8988T (cell line): ENCODE results near the gene DYNLL1.
A peak's percentile ranks its signal among the peaks of the same experiment; 100 is the strongest.
"Not testable (repeated sequence)": the region's sequence is repeated elsewhere in the genome, so short reads cannot be mapped to it uniquely, and the experiment has no call there.

Source experiments
- DNase-seq: peaks from one replicate; pipeline ENCODE4 v3.0.0; 2011

The DYNLL1 gene

DNA sequence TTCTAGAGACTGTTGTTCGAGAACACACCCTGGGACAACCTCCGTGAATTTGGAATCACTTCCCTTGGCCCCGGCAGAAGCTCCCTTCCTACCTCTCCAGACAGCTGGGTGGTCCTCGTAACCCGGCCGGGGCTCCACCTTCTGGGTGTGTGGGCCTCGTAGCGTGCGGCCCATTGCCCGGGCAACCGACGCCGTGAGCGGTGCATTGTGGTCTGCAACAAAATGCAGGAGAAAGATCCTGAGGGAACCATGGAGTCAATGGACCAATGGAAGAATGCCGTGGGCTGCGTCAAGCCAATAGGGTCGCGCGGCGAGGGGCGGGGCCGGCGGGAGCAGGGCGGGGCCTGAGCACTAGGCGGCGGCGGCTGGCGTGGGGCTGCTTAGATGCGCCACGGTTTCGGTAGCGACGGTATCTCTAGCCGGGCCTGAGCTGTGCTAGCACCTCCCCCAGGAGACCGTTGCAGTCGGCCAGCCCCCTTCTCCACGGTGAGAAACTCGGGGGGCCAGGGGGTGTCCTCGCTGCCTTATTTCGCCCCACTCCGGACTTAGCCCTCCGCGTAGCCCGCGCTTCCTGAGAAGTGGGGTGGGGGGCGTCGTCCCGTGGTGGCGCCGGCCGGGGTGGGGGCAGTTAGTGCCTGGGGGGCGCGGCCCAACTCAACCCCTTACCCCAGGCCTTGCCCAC, at the start of gene DYNLL1:
DYNLL1 (plus strand) TSS at position 383 of the 682 bp plus-strand sequence. CDS start 309 bp downstream, outside the sequence.
- peak; percentile 84 for DNase-seq

DNA sequence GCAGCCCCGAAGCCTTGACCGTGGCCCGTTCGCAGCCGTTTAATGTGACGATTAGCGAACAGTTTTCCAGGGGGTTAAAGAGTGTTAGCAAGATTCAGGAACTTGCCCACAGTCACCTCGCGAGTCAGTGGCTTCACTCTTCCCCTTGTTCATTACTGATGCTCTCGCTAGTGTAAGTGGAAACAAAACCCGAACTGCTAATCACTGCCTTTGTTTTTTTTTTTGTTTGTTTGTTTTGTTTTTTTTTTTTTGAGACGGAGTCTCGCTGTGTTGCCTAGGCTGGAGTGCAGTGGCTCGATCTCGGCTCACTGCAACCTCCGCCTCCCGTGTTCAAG, 49.1 kb upstream of the DYNLL1 start:
- DNase-seq: not testable (repeated sequence)

DNA sequence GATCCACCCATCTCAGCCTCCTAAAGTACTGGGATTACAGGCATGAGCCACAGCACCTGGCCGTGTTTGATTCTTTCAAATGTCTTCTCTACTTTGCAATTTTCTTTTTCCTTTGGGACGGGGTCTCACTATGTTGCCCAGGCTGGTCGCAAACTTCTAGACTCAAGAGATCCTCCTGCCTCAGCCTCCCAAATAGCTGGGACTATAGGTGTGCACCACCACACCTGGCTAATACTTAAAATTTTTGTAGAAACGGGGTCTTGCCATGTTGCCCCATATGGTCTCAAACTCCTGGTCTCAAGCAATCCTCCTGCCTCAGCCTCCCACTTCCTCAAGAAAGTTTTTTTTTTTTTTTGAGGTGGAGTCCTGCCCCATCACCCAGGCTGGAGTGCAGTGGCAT, 47.9 kb upstream of the DYNLL1 start:
- no peak for DNase-seq

DNA sequence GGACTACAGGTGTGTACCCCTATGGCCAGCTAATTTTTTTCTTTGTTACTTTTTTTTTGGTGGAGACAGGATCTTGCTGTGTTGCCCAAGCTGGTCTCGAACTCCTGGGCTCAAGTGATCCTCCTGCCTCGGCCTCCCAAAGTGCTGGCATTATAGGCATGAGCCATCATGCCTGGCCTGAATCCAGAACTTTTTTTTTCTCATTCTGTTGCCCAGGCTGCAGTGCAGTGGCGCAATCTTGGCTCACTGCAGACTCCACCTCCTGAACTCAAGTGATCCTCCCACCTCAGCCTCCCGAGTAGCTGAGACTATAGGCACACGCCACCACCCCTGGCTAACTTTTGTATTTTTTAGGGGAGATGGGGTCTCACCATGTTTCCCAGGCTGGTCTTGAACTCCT, 43.4 kb upstream of the DYNLL1 start:
- not testable (repeated sequence) for DNase-seq

DNA sequence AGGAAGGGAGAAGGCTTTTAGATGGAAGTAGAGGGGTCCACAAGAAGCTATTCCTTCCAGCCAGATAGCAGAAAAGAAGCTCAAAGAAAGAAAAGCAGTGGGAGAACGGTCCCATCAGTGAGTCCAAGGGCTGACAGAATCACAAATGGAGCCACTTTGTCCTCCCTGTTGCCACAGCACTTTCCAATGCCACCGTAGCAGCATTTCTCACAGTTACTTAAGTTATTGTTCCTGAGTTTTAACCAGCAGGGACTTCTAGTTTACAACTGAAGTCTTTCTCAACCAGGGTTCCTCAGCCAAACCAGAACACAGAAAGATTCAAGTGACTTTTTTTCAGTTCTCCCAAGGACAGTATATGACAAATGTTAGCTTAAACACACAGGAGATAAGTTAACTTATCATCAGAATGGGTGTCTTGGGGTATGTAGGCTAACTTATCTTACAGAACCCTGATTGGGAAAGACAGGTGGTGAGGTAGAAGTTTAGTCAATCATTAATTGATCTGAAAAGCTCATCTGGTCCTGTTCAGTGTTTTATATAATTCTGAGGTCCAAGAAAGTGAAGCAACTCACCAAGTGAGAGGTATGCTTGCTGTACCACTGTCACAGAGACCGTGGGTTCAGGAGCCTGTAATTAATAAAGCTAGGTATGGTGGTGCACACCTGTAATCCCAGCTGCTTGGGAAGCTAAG, 42.7 kb upstream of the DYNLL1 start:
- DNase-seq: no peak

DNA sequence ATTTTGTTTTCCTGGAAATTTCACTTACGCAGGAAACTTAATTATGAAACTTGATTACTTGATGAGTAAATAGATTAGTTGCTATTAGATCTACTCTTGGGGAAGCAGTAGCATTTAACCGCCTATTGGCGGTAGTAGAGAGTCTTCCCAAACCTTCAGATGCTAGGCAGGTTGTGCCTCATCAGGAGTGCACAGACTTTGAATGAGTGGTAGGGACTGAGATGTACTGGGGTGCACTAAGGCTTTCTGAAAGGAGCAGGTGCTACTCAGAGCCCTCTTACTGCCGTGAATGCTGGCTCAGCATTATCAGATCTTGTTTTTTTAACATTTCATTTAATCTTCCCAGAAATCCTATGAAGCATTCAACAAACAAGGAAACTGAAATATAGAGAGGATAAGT, 41.9 kb upstream of the DYNLL1 start:
- no peak for DNase-seq

DNA sequence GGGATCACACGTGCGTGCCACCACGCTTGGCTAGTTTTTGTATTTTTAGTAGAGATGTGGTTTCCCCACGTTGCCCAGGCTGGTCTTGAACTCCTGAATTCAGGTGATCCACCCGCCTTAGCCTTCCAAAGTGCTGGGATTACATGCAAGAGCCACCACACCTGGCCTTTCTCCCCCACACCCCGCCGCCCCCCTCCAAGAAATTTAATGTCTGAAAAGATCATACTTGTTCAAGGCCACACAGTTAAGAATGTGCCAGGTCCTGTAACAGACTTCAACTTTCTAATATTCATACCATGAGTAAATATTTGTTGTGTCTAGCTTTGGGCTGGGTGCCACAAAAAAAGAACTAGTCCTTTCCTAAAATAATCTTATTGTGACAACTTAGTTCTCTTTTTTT, 40.6 kb upstream of the DYNLL1 start:
- DNase-seq: no peak

DNA sequence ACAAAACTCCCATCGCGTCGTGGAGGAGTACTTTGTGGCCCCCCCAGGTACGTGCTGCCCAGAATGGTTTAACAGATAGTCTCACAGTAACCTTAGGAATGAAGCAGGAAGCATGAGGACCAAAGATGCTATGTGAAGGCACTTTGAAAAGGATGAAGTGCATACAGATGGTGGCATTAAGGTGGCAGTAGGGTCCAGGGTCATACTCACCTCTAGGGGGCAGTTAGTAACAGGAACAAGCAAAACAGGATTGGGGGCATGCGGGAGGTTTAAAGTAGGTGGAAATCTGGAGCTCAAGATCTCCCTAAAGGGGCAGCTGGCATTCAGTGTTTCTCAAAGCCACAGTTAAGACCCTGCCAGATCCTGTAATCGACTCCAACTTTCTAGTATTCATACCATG, 38.8 kb upstream of the DYNLL1 start:
- DNase-seq: no peak

DNA sequence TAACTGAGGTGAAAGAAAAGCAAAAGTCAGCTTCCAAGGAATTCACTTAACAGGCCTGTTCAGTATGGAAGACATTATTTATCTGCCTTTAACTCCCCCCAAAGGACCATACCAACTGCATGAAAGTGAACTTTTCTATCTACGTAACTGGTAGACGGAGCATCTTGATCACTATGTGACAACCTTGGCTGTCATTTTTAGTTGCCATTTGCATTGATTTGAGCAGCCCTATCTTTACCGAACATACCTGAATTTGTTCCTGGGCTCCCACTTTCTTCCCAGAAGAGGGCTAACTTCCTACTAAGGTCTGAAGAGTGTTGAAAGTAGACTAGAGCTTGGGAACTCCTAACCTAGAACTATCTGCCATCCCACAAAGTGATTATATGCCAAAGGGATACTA, 35.8 kb upstream of the DYNLL1 start:
- DNase-seq: no peak

DNA sequence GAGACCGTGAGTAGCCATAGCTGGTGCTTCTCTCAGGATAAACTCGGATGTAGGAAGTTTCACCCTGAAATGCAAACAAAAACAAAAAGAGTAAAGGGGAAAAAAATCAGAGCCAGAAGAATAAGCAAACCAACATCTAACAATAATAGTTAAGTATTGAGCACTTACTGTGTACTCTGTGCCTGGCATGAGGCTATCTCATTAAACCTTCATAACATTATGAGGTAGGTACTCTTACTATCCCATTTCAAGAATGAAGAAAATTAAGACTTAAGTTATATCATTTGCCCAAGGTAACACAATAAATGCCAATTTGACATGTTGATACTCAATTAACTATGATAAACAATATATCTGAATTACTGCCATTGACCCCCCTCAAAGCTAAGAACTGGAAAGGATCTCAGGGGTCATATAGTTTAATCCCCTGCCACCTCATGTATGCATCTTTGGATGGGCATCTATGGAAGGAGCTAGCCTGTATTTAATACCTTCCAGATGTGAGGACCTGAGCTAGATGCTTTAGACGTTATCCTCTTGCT, 33.7 kb upstream of the DYNLL1 start:
- no peak for DNase-seq

DNA sequence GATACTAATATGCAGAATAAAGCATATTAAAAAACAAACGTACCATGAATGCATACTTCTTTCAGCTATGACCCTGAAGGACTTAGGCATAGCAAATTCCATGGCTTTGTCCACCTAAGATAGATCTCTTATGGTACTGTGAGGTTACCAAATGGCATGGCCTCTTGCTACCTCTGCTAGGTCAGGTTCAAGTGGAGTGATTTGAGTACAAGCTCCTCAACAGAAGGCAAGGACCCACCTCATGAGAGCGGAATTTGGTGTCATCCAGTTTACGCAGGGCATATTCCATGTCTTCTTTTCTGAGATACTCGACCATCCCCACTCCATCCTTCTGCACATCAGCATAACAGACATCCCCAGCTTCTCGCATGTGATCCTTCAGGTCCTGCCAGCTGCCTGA, 32.2 kb upstream of the DYNLL1 start:
- DNase-seq: no peak

DNA sequence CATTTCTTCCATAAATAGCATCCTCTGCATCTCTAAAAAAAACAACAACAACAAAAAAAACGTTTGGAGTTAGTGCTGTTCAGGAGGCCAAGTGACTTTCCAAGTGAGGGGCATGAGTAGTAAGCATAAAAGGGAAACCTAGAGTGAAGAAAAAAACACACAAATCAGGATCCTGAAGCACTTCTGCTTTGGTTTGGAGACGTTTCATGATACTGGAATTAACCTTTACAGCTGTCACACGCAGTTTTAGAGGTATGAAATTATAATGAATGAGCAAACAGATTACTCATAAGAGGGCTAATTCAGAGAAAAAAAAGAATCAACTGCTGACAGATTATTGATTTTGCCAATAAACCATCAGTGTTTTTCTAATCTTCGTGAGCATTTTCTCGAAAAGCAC, 30.2 kb upstream of the DYNLL1 start:
- no peak for DNase-seq

DNA sequence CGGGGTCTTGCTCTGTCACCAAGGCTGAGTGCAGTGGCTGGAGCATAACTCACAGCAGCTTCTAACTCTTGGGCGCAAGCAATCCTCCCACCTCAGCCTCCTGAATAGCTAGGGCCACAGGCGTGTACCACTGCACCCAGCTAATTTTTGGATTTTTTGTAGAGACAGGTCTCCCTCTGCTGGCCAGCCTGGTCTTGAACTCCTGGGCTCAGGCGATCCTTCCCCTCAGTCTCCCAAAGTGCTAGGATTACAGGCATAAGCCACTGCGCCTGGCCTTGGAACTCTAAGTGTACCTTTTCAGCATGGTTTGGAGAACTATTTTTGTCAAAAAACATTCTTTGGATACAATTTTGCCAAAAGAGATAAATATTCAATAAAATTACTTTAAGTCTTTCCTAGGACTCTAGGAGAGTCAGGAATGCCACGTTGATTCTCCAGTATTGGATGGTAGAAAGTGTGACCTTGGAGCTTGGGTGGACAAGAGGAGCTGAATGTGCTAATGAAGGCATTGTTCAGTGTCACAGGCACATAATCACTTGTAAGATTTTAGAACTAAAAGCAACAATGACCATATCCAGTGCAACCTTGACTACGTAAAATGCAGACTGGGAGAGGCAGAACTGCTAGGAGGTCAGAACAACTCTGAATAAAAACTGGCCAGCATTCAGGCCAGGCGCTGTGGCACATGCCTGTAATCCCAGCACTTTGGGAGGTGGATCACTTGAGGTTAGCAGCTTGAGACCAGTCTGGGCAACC, 29.2 kb upstream of the DYNLL1 start:
- no peak for DNase-seq

DNA sequence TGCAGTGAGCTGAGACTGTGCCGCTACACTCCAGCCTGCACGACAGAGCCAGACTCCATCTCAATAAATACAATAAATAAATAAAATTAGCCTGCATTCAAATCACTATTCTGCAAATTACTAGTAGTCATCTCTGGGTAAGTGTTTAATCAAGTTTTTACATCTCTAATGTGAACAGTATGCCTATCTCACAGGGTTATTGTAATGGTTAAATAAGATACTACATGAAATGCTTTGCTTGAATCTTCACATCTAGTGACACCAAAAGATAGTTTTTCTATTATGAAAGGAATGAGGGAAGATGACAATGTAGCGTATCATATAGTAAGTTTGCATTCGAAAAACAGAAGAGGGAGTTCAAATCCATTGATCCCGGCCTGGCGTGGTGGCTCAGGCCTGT, 28.5 kb upstream of the DYNLL1 start:
- no peak for DNase-seq

DNA sequence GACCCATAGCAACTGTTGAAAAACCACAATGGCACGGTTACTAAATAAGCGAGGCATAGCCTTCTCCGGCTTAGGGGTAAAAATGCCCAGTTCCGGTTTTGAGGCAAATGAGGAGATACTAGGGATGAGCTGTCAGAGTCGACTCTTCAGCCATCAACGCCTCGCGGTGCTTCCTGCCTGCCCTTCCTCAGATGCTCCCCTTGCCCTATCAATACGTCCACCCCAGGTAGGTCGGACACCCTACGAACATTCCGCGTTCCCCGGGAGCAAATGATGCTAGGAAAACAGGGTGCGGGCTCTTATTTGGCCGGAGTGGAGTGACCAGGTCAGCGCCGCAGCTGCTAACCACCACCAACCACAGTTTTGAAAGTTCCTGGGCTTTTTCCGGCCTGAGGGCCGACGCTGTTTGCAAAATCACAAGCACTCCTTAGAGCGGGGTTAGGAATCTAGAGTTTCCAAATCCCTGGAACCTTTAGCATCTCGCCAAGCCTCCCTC, 27.5 kb upstream of the DYNLL1 start:
- DNase-seq: no peak

DNA sequence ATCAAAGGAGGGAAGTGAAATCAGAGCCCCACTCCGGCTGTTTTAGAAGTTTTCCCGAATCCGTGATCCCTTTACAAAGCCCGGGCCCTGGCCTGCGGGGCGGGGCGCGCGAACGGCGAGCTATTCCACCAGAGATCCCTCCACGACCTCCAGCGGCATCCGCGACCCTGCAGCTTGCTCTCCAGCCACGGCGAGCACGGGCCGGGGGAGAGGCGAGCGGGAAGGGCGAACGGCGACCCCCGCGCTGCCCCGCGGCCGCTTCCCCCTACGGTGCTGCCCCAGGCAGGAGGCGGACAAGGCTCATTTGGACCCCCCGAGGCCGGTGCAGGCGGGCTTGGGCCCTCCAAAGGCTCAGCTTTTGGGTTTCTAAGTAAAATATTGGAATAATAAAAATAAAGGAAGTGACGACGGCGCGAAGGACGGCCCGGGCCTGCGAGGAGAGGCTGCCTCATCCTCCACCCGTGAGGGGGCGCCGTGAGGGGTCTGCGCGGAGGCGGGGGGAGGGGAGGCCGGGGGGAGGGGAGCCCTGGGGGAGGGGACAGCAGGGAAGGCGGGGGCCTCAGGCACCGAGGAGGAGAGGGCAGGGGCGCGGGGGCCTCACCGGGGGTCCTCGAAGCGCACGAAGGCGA, 27.0 kb upstream of the DYNLL1 start:
- DNase-seq: peak; percentile 33

DNA sequence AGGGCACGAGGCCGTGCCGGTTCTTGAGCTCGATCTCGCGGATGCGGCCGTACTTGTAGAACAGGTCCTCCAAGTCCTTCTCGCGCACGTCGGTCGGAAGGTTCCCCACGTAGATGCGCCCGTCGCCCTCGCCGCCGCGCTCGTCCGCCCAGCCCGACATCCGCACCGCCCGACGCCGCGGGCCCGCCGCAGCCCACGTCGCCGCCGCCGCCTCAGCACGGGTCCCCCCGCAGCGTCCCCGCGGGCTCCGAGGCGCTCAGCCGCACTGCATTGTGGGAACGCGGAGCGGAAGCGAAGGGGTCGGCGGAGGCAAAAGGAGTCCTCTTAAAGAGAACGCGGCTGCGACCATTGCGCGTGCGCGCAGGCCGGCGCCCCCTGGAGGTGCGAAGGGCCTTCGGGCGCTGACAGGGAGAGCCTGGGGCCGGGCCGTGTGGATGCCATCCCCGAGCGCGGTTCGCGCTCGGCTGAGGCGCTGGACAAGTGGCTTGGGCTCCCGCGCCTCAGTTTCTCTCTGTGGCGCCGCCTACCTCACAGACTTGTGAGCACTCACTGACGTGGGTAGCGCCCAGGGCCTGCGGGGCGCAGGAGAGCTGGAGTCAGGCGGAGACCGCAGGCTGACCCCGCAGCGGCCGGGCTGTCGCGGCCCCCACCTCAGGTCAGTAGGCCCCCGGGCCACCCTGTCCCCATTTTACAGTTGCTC, 26.3 kb upstream of the DYNLL1 start, which contains the start of gene SRSF9:
SRSF9 (minus strand) TSS at position 299 of the 700 bp plus-strand sequence; CDS start at position 160, 139 bp downstream.
- DNase-seq: peak; percentile 98

DNA sequence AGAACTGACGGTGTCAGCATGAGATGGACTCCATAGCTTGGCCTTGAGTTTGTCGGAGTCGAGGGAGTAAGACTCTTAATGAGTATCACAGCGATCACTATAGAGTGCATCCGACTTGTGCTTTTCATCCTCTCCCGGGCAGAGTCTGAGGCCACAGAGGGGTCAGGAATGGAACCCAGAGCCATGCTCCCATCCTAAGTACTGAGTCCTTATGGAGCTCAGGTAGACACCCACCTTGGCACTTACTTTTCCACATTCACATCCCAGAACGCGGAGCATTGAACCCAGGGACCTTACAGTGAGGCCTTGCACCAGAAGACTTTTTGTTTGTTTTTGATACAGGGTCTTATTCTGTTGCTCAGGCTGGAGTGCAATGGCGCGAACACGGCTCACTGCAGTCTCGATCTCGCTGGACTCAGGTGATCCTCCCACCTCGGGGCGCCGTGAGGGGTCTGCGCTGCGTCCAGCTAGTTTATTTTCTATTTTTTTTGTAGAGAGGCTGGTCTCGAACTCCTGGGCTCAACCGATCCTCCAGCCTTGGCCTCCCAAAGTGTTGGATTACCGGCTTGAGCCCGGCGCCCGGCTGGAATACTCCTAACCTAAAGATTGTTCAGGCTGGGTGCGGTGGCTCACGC, 25.6 kb upstream of the DYNLL1 start:
- DNase-seq: peak; percentile 32

DNA sequence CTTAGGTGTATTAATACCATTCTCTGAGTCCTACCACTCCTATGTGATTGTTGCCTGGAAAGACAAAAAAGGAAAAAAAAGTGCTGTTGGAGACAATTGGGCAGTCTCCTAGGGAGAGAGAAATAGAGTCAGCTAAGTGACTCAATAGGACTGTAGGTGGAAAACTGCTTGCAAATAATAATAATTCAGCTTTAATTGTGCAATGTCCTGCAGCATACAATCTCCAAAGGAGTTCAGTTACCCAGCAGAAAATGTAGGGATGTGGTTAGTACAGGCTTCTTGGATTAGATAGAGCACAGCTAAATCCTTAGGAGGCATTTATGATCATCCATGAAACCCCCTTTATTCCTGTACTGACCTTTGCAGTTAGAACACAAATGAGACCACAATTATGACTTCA, 23.4 kb upstream of the DYNLL1 start:
- DNase-seq: no peak

DNA sequence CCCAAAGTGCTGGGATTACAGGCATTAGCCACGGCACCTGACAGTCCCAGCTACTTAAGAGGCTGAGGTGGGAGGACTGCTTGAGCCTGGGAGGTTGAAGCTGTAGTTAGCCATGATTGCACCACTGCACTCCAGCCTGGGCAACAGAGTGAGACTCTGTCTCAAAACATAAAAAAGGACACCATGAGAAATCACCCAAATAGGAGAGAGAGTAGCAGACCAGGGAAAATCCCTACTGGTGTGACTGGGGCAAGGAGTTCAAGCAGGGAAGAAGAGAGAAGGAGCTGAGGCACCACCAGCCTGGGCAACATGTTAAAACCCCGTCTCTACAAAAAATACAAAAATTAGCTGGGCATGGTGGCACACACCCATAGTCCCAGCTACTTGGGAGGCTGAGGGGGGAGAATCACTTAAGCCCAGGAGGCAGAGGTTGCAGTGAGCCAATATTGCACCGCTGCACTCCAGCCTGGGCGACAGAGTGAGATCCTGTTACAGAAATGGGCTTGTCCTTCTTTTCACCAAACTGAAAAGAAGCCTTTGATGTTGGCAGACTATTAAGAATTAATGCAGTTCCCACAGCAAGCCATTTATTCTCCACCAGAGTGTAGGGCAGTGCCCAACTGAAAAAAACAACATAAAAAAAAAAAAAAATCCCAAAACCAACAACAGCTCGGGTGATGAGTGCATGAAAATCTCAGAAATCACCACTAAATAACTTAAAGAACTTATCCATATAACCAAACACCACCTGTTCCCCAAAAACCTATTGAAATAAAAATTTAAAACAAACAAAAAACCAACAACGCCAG, 21.9 kb upstream of the DYNLL1 start:
- no peak for DNase-seq

DNA sequence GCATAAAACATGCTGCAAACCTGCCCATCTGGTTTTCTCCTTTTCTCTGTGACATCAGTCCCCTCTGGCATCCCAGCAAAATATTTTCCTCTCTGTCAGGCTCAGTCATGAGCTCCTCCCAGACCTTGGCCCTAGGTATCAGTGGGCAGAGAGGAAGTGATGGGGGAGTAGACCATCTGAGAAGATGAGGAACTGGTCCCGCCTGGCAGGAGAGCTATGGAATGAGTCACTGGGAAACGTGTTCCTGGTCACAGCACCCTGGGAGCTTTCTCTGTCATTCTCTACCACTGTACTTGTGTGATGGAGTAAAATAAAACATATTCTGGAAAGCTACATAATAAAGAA, 21.3 kb upstream of the DYNLL1 start:
- DNase-seq: peak; percentile 78
